Activated naive CD4-positive, alpha-beta T cell treated with anti-CD3 and anti-CD28 coated beads, Interleukin-2, amount 10 ng/mL, durations not matched to agents 5 hours and 36 hours (primary cell): ENCODE results near the gene KIF24. TPM values are rescaled to one million over a fixed set of nuclear protein-coding genes. Genes with fewer than 3 reads are reported as not detected.

ENCODE experiments used
- total RNA-seq, 2 experiments: library from RNA; stranded (reverse); gene quantifications; one replicate each; pipeline ENCODE4 v1.2.3, GENCODE V29; 2021

KIF24 gene, protein sequence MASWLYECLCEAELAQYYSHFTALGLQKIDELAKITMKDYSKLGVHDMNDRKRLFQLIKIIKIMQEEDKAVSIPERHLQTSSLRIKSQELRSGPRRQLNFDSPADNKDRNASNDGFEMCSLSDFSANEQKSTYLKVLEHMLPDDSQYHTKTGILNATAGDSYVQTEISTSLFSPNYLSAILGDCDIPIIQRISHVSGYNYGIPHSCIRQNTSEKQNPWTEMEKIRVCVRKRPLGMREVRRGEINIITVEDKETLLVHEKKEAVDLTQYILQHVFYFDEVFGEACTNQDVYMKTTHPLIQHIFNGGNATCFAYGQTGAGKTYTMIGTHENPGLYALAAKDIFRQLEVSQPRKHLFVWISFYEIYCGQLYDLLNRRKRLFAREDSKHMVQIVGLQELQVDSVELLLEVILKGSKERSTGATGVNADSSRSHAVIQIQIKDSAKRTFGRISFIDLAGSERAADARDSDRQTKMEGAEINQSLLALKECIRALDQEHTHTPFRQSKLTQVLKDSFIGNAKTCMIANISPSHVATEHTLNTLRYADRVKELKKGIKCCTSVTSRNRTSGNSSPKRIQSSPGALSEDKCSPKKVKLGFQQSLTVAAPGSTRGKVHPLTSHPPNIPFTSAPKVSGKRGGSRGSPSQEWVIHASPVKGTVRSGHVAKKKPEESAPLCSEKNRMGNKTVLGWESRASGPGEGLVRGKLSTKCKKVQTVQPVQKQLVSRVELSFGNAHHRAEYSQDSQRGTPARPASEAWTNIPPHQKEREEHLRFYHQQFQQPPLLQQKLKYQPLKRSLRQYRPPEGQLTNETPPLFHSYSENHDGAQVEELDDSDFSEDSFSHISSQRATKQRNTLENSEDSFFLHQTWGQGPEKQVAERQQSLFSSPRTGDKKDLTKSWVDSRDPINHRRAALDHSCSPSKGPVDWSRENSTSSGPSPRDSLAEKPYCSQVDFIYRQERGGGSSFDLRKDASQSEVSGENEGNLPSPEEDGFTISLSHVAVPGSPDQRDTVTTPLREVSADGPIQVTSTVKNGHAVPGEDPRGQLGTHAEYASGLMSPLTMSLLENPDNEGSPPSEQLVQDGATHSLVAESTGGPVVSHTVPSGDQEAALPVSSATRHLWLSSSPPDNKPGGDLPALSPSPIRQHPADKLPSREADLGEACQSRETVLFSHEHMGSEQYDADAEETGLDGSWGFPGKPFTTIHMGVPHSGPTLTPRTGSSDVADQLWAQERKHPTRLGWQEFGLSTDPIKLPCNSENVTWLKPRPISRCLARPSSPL (N-terminal part only)
- total RNA-seq, result 1 to 10 TPM; 7.9 to 8.0 TPM

DNA sequence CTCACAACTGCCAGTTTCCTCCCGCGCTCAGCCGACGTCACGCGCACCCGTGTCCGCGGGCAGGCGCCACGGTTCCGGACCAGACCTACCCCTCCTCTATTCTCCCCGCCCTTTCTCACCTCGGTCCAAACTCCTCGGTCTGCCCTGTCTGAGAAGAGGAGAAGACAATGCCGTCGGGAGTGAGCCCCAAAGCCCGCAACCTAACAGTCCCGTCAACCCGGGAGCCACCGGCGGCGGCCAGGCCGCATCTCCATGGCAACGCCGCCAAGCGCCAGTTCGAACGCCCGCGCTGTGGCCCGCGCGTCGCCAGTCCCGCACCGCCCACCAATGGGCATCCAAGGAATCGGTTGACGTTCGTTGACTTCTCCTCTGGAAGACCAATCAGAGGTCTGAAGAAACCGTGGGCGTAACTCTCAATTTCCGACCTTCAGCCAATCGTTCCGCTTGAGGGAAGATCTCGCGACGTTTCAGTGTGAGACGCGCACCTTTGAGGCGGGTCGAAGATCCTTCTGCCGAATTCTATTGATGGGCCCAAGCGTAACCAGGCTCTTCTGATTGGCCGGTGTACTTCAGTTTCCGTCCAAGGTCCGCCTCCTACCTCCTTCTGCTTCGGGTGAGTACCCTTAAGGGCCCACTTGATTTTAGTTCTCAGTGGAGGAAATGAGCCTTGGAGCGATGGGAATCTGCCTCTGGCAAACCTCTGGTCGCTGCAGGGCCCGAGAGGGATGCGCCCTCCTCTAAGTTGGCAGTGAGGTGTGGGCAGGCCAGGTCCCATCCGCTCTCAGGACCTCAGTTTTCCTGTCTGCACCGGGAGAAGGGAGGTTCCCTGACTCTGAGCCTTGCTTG, at the start of gene KIF24, which contains the start of gene NUDT2:
Gene KIF24, minus strand, starts transcription at position 282 of the 846 bp plus-strand sequence. CDS start 17,922 bp downstream, outside the sequence.
Gene NUDT2, plus strand, starts transcription at position 583 of the 846 bp plus-strand sequence. CDS start 9,471 bp downstream, outside the sequence.

DNA sequence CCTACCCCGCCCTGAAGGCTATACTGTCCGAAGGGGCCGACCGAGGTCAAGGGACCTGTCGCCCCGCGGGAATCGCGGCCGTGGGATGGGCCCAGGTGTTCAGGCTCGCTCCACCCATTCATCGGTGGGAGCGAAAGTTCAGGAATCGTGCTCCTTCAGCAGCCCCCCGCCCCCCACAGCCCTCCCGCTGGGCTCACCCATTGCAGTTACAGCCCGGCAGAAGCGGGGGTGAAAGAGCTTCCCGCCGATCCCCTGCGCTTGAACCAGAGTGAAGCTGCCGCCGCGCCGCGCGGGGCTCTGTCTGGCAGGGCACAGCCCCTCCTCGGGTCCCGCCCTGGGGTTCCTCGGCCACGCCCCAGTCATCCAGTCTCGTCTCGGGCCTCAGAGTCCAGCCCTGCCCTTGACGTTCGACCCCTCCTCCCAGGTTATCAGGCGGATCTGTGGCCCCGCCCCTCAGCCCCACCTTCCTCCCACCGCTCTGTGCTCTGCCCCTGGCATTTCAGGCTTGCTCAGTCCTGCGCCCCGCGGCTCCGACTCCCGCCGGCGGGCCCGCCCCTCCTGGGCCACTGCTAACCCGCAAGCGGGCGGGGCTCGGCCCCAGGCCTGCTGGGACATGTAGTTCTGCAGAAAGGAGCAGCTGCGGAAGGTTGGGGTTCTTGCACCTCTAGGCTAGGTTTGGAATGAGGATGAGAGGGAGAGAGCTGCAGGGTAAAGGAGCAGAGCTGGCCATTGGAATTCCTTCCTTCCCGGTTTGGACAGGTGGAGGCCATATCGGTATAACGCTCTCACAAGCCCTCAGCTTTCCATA, 47.7 kb upstream of the KIF24 start, which contains the start of gene MYORG:
Gene MYORG, minus strand, starts transcription at position 303 of the 808 bp plus-strand sequence. CDS start 3,955 bp downstream, outside the sequence.

Other genes with a start within 250 kb of the KIF24 start
- gene DCAF12, start 202.6 kb downstream of the KIF24 start, total RNA-seq, result 10 to 100 TPM; 37.6 to 40.8 TPM
- 10 to 100 TPM; 29.0 to 30.2 TPM for gene UBAP1, start 150.2 kb downstream of the KIF24 start, total RNA-seq
- 10 to 100 TPM; 29.2 to 29.8 TPM for gene NUDT2, start 301 bp upstream of the KIF24 start, total RNA-seq
- gene MYORG, start 47.6 kb upstream of the KIF24 start, total RNA-seq, result 1 to 10 TPM; 3.6 to 3.8 TPM
- gene FAM219A, start 129.3 kb upstream of the KIF24 start, total RNA-seq, result 10 to 100 TPM; 11.5 to 13.2 TPM
- gene DNAI1, start 129.5 kb upstream of the KIF24 start, total RNA-seq, result not detected
- not detected for gene ENHO, start 193.7 kb upstream of the KIF24 start, total RNA-seq